Stimulated activated CD8-positive, alpha-beta memory T cell treated with anti-CD3 and anti-CD28 coated beads, Interleukin-7, amount 100 ng/mL, for 24 hours (primary cell): ENCODE data around the gene CYB5R3.
A peak's percentile ranks its signal among the peaks of the same experiment; 100 is the strongest.
"Not testable (repeated sequence)": the region's sequence is repeated elsewhere in the genome, so short reads cannot be mapped to it uniquely, and the experiment has no call there.

Experiments
- DNase-seq: peaks from one replicate; pipeline ENCODE4 v3.0.0-alpha.2; 2020; ENCODE audit warnings: low read depth

CYB5R3 gene

DNA sequence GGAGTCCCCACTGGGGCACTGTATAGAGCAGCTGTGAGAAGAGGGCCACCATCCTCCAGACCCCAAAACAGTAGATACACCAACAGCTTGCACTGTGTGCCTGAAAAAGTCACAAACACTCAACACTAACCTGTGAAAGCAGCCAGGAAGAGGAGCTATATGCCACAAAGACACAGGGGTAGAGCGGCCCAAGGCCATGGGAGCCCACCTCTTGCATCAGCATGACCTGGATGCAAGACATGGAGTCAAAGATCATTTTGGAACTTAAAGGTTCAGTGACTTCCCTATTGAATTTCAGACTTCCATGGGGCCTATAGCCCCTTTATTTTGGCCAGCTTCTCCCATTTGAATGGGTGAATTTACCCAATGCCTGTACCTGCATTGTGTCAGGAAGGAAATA lies 29.7 kb upstream of the CYB5R3 start:
- DNase-seq = no peak

DNA sequence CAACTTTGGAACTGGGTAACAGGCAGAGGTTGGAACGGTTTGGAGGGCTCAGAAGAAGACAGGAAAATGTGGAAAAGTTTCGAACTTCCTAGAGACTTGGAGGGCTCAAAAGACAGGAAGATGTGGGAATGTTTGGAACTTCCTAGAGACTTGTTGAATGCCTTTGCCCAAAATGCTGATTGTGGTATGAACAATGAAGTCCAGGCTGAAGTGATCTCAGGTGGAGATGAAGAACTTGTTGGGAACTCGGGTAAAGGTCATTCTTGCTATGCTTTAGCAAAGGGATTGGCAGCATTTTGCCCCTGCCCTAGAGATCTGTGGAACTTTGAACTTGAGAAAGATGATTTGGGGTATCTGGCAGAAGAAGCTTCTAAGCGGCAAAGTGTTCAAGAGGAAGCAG lies 28.7 kb upstream of the CYB5R3 start:
- DNase-seq = not testable (repeated sequence)

DNA sequence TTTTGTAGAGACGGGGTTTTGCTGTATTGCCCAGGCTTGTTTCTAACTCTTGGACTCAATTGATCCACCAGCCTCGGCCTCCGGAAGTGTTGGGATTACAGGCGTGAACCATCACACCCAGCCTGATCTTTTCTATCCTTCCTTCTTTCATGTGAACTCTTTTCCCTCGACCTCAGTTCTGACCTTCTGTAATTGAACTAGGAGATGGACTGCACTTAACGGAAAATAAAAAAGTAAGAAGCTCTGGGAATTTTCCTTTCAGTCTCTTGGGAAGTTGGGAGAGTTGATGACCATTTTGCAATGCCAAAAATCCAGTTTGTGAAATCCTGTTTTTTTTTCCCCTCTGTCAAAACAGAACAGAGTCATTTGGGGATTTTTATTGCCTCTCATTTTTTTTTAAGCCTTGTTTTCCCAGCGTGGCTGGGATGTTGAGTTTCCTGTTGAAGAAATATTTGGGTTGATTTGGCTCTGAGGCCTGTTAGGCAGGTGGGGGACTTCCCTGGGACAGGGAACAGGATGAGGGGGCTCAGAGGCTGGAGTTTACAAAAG lies 26.9 kb upstream of the CYB5R3 start:
- no peak for DNase-seq

DNA sequence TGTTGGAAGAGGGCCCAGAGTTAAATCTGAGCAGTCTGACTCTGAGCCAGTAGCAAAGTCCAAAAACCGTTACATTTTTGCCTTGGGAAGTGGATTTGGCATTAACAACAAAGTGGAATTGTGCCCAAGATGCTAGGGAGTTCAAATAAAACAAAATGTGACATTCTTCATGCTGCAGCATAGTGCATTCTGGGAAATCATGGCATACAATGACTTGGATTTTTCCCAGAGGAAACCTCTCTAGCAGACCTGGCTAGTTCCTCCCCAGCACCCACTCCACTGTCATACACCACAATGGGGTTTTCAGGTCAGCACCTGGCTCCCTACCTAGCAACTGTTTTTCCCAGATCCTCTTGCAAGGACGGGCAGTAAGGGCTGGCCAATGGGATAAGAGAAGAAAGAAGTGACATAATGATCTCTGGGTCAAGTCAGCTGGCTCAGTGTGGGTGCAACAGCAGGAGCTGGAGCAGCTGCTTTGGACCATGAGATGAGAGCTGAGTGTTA lies 24.8 kb upstream of the CYB5R3 start:
- DNase-seq = no peak

DNA sequence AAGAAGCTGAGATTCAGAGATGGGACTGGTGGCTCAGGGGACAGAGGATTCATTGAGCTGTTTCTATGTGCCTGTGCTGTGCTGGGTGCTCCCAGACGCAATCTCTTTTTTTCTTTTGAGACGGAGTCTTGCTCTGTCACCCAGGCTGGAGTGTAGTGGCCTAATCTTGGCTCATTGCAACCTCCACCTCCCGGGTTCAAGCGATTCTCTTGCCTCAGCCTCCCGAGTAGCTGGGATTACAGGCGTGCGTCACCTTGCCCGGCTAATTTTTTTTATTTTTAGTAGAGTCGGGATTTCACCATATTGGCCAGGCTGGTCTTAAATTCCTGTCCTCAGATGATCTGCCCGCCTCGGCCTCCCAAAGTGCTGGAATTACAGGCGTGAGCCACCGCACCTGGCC lies 23.9 kb upstream of the CYB5R3 start:
- not testable (repeated sequence) for DNase-seq

DNA sequence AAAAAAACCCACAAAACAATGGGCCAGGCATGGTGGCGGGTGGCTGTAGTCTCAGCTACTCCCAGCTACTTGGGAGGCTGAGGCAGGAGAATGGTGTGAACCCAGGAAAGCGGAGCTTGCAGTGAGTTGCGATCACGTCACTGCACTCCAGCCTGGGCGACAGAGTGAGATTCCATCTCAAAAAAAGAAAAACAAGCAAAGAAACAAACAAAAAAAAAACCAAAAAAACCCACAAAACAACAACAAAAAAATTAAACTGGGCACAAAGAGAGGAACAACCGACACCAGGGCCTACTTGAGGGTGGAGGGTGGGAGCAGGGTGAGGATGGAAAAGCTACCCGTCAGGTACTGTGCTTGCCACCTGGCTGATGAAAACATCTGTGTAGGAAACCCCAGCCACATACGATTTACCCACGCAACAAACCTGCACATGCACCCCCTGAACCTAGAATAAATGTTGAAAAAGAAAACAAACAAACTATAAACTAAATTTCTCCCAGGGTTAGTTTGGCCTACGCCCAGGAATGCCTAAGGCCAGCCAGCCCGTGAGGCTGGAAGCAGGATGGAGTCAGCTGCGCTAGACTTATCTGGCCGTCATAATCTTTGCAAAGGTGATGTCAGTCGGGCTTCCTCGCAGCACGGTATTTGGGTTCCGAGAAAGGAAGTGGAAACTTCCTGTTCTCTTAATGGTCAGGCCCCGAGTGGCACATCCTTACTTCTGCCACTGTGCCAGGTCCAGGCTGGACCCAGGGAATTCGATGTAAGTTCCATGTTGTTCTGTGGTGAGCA lies 21.9 kb upstream of the CYB5R3 start:
- DNase-seq = no peak

DNA sequence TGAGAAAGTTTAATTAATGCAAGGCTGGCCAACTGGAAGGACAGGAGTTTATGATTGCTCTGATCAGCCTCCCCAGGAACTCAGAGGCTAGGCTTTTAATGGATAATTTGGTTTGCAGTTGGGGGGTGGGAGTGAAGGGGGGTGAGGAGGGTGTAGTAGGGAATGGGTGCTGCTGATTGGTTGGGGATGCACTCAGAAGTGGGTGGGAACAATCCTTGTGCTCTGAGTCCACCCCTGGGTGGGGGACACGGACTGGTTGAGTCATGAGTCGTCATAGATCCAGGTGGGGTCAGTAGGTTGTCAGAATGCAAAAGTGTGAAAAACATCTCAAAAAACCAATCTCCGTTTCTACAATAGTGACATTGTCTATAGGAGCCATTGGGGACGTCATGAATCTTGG lies 20.9 kb upstream of the CYB5R3 start:
- no peak for DNase-seq

DNA sequence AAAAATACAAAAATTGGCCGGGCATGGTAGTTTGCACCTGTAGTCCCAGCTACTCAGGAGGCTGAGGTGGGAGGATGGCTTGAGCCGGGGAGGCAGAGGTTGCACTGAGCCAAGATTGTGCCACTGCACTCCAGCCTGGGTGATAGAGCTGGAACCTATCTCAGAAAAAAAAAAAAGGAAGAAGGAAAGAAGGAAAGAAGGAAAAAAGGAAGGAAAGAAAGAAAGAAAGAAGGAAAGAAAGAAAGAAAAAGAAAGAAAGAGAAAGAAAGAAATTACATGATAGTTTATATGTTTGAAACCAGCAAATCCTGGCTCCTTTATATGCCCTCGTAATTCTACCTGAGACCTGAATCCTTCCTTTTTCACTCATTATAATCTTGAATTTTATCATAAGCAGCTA lies 17.2 kb upstream of the CYB5R3 start:
- not testable (repeated sequence) for DNase-seq

DNA sequence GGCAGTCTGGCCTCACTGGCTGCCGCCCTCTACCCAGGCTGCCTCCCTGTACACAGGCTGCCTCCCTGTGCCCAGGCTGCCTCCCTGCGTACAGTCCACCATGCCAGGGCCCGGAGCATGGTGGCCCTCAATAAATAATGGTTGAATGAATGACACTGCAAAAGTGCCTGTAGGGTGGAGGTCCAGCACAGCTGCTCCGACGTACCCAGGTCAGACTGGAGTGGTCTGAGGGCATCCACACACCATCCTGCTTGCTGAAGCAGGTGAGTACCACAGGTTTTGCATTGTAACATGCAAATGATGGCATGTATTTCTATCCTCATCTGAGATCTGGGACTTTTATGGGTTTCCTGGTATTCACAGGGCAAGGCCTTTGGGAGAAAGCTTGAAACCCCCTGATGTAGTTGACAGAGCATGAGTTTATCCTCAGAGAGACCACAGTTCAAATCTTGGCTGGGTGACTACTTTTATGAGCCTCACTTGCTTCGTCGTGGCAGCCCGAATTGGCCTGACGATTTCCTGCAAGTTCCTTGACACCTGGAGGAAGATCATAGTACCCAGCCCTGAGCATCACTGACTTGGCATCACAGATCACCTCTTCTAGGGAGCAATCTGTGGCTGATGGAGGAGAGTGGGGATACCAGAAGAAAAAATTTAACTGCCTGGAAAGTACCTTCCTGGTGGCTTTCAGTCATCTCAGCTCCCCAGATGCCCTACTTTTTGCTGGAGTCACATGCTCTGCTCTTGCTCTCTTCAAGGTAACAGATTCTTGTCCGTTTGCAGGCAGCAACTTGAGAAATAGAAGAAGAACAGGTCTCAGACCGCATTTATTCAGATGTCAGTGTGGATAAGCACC lies 16.0 kb upstream of the CYB5R3 start:
- no peak for DNase-seq

DNA sequence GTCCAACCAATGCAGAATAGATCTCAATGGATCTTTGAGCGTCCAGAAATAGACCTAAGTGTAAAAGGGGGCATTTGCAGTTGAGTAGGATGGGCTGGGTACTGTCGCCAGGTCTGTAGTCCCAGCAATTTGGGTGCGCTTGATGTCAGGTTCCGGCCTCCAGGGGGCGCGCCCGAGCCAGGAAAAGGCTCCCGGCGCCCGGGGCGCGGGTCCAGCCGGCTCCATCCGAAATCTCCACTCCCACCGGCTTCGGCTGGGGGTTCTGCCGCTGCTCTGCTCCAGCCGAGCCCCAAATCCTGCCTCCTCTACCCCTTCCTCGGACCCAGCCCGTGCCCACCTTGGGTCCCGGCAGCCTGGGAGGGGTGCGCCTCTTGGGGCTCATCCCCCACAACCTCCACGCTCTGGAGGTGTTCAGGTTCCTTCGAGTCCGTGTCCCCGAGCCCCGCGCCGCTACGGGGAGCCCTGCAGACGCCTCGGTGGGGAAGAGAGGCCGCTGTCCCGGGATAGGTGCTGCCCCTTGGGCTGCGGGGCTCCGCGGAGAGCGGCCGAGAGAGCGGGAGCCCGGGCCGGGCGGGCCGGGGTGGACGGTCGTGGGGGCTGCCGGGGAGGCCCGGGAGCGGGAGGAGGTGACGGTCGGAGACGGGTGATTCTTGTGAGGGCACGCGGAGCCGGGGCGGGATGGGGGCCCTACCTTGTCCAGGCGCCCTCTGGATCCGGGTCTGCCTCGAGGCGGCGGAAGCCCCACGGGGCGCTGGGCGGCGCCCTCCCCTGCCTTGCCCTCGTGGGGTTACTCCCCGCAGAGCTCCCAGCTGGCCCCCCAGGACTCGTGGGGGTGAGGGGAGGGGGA lies 13.0 kb upstream of the CYB5R3 start:
- DNase-seq = peak; percentile 61

DNA sequence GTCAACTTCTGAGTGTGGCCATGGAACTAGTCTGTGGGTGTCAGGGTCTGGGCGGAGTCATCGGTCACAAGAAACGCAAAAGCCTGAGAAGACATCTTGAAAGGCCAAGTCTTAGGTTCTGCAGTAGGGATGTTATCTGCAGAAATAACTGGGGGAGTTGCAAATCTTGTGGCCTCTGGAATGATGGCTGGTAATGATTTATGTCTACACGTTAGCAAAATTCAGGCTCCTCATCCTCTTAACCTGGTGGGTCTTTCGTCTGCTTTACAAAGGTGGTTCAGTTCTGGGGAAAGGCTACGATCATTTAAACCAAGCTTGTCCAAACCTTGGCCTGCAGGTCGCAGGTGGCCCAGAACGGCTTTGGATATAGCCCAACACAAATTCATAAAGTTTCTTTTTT lies 7.4 kb upstream of the CYB5R3 start:
- no peak for DNase-seq

DNA sequence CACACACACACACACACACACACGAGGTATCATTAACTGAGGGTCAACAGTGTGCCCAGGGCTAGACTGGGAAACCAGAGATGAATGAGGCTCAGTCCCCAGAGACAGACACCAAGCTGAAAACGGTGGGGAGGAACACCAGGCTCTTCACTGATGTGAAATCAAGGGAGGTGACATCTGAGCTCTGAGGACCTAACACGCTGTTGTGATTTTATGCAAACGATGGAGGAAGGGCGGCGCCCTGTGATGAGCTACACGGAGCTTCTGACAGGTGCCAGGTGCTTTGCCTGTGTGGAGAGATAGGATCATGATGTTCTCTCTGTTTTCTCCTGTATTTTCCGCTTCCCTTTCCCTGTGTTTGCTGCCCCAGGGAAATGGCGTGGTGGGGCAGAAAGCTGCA lies 6.5 kb upstream of the CYB5R3 start:
- no peak for DNase-seq

DNA sequence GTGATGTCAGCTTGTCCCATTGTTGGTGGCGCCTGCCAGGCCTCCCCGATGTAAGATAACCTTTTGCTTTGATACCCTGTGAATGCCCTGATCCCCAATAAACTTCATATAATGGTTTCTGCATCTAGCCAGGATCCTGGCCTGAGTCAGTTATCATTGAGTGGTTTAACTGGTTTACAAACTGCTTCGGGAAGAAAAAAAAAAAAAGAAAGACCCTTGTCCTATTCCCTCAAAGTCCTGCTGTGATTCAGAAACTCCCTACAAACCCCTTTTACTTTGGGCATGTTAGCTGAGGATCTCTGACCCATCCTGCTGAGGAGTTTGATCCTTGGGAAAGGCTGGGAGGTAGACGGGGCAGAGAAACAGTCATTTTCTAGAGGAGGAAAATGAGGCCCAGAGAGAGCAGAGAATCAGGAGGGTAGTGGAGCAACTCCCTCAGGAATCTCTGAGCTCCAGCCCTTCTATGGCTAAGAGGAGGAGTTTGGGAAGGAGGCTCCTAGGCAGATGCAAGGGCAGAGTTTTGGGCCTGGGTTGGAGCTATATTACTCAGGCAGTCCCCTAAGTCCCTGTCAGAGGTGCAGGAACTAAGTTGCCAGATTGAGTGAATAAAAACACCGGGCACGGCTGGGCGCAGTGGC lies 5.4 kb upstream of the CYB5R3 start:
- no peak for DNase-seq

DNA sequence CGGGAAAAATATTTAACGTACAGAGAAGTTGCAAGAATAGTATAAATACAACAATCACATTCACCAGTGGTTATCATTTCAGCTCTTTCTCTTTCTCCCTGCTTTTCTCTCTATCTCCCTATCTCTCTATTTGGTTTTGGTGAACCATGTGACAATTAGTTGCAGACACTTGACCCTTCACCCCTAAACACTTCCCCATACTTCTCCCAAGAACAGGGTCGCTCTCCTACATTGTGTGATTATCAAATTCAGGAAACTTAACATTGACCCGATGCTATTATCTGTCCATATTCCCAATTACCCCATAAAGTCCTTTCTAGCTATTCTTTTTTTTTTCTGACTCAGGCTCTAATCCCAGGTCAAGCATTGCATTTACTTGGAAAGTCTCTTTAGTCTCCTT lies 4.8 kb upstream of the CYB5R3 start:
- no peak for DNase-seq

DNA sequence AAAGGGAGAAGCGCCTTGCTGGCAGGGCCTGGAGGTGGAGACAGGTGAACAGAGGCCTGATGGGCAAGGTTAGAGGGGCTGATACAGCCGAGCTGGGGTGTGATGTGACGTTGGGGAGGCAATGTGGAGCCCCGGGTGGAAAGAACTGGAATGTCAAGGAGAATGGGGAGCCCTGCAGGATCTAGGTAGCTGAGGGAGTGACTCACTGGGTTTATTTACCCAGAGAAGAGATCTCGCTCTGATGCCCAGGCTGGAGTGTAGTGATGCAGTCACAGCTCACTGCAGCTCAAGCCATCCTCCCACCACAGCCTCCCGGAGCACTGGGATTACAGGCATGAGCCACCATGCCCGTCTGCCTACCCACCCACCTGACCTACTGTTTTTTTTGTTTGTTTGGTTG lies 1.9 kb upstream of the CYB5R3 start:
- no peak for DNase-seq

DNA sequence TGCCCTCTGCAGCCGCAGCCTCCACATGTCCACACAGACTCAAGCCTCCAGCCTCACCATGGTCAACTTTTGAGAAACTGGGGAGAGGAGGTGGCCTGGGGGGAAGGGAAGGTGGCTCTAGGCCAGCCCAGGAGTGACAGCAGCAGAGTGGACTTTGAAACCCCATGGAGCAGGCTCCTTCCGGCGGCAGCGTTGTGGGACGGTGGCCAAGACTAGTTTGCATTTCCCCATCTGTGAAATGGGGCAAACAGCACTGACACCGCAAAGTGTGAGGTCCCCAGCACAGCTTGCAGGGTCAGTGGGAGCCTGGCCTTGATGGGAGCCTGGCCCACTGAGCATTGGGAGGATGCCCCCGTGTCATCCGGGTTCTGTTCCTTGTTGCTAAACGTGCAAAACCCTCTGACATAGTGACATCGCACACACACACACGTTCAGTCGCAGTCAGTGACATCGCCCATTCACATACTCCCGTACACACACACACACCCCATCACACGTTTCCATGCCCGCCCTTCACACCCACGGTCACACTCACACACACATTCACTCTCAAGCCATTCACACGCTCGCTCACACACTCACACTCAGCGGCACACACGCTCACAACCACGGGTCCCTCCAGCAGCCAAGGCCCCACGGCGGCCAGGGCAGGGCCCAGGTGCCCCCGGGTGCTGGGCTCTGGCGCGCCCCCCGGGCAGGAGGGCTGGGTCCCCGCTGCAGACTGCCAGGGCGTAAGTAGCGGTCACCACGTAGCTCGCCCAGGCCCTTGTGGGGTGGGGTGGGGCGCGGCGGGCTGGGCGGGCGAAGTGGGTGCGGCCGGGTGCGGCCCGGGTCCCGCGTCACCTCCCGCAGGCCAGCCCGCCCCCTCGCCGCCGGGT lies 585 bp downstream of the CYB5R3 start:
- DNase-seq = peak; percentile 12

DNA sequence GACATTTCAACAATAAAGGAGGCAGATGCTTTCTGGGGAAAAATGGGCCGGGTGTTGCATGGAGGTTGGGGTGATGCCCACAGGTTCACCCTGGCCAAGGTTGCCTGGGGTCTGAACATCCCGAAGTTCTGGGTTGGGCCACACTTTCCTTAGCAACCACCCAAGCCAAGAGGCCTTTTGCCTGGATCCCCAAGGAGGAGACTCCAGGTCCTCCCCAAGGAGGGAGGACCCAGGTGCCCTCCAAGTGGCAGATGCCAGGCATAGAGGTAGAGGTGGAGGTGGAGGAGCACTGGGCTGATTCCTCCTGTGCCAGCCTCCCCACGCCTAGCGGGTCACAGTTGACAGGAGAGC lies 1.2 kb downstream of the CYB5R3 start:
- DNase-seq = no peak

DNA sequence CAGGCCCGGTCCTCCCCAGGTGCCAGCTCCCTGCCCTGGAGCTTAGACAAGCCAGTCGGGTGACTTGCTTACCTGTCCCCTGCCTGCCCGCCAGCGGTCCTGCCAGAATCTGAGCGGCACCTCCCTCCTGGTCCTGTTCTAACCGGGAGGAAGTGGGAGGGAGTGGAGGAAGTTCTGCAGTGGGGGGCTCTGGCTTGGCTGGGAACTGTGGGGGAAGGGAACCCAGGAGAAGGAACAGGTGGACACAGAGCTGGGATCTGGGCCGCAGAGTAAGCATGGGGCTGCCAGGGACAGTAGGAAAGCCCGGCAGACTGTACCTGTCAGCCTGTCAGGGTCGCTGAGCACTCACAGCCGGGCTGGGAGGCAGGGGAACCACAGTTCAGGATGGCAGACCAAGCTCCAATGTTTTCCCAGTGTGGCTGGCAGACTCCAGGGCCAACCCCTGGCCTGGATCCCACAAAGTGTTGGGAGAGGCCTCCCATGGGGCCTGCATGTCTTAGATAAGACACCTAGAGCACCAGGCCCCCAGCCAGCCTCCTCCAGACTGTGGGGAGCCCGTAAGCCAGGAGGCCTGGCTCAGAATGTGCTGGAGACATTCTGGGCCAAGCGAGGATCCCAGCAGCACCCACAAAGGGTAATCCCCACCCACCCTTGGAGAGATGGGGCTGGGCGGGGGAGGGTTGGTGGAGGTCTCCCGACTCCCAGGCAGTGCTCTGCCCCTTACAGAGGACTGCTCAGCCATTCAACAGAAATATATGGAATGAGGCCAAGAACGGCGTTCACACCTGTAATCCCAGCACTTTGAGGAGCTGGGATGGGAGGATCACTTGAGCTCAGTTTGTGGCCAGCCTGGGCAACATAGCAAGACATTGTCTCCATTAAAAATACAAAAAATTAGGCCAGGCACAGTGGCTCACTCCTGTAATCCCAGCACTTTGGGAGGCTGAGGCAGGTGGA lies 2.3 kb downstream of the CYB5R3 start:
- no peak for DNase-seq

DNA sequence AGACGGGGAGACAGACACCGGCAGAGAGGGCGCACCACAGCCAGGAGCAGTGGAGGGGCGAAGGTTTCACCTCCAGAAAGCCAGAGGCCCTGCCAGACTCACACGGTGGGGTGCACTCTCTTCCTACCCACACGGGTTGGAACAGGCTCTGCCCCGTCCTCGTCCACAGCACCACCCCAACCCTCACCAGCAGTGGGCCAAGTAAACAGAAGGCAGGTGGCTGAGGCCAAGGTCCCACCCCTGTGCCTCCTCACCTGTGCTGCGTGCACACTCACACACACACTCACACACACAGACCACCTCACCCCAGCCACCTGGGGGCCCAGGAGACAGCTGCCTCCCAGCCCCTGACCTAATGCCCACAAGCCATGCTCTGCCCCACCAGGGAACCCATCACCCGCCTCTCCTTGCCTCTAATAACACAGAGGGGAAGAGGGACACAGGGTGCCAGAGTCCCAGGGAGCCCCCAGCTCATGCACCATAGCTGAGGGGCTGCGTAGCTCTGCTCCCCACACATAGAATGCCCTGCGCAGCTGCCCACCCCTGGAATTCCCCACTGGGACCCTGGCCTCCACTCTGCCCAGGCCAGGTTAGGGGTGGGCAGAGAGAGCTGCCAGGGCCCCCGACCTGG lies 3.1 kb downstream of the CYB5R3 start:
- no peak for DNase-seq
